IPS-15b (cell line): ENCODE data around the gene SCN1B.

Source experiments
- H3K27me3 ChIP-seq: one replicate; pipeline ENCODE4 v1.6.1; 2013; ENCODE audit warnings: low read length; ENCODE audit not compliant: control insufficient read depth, insufficient read depth
- H3K36me3 ChIP-seq: one replicate; pipeline ENCODE4 v1.6.1; 2013; ENCODE audit warnings: low read length; ENCODE audit not compliant: control insufficient read depth, insufficient read depth
- H3K4me1 ChIP-seq: one replicate; pipeline ENCODE4 v1.6.1; 2013; ENCODE audit warnings: mild to moderate bottlenecking, low read length; ENCODE audit not compliant: control insufficient read depth, insufficient read depth
- H3K4me3 ChIP-seq: one replicate; pipeline ENCODE4 v1.5.1; 2013; ENCODE audit warnings: low read depth, low read length
- H3K9ac ChIP-seq: one replicate; pipeline ENCODE4 v1.6.1; 2013; ENCODE audit warnings: low read depth, mild to moderate bottlenecking, low read length
- H3K9me3 ChIP-seq: one replicate; pipeline ENCODE4 v1.6.1; 2013; ENCODE audit warnings: mild to moderate bottlenecking, low read length; ENCODE audit not compliant: control insufficient read depth, insufficient read depth

Gene SCN1B

GRCh38 chr19:35066691-35067563 is 36.7 kb downstream of the SCN1B start:
- Histone ChIP-seq H3K4me1 (peaks cover 13% of the 10 kb centered on the region), H3K9me3 (no peaks in the 10 kb centered on the region), H3K4me3 (peak overlapping the region; percentile 33), H3K9ac (no peak overlapping the region), H3K36me3 (no peaks in the 10 kb centered on the region), H3K27me3 (no peaks in the 10 kb centered on the region)

- no peaks in the 10 kb centered on the region for H3K36me3 ChIP-seq
- peaks cover 13% of the 10 kb centered on the region for H3K4me1 ChIP-seq
- no peak overlapping the region for H3K9ac ChIP-seq
- H3K27me3 ChIP-seq = no peaks in the 10 kb centered on the region
- H3K4me3 ChIP-seq = peak overlapping the region; percentile 8
- H3K9me3 ChIP-seq = no peaks in the 10 kb centered on the region
These were observed 38.8 kb downstream of the SCN1B start for GRCh38 chr19:35068941-35069634.

- H3K9ac ChIP-seq = no peak overlapping the region
- H3K4me1 ChIP-seq = peaks cover 13% of the 10 kb centered on the region
- no peak overlapping the region for H3K4me3 ChIP-seq
- H3K27me3 ChIP-seq = no peaks in the 10 kb centered on the region
- no peaks in the 10 kb centered on the region for H3K36me3 ChIP-seq
- no peaks in the 10 kb centered on the region for H3K9me3 ChIP-seq
These were observed 39.4 kb downstream of the SCN1B start for GRCh38 chr19:35069696-35070095.

- peaks cover 13% of the 10 kb centered on the region for H3K4me1 ChIP-seq
These were observed 40.2 kb downstream of the SCN1B start for GRCh38 chr19:35070471-35070870.

GRCh38 chr19:35073516-35073915 is 43.2 kb downstream of the SCN1B start:
- Histone ChIP-seq H3K27me3 (no peaks in the 10 kb centered on the region), H3K9ac (no peak overlapping the region), H3K4me1 (peaks cover 10% of the 10 kb centered on the region), H3K4me3 (no peak overlapping the region), H3K36me3 (no peaks in the 10 kb centered on the region), H3K9me3 (no peaks in the 10 kb centered on the region)

More at GRCh38 chr19:35070471-35070870, 40.2 kb downstream of the SCN1B start:
- H3K9me3 ChIP-seq = no peaks in the 10 kb centered on the region
- no peaks in the 10 kb centered on the region for H3K36me3 ChIP-seq
- H3K4me3 ChIP-seq = no peak overlapping the region
- H3K27me3 ChIP-seq = no peaks in the 10 kb centered on the region
- H3K9ac ChIP-seq = no peak overlapping the region

GRCh38 chr19:35073941-35074340 is 43.7 kb downstream of the SCN1B start:
- Histone ChIP-seq H3K4me3 (no peak overlapping the region), H3K9me3 (no peaks in the 10 kb centered on the region), H3K4me1 (peaks cover 7% of the 10 kb centered on the region), H3K9ac (no peak overlapping the region), H3K36me3 (no peaks in the 10 kb centered on the region), H3K27me3 (no peaks in the 10 kb centered on the region)

- Histone ChIP-seq H3K4me1 (peaks cover under 1% of the 10 kb centered on the region), H3K4me3 (no peak overlapping the region), H3K36me3 (no peaks in the 10 kb centered on the region), H3K27me3 (no peaks in the 10 kb centered on the region), H3K9ac (no peak overlapping the region), H3K9me3 (no peaks in the 10 kb centered on the region)
These were observed 44.3 kb downstream of the SCN1B start for GRCh38 chr19:35074426-35075201.

GRCh38 chr19:35075202-35076025 is 45.1 kb downstream of the SCN1B start:
- H3K4me3 ChIP-seq = no peak overlapping the region
- no peaks in the 10 kb centered on the region for H3K27me3 ChIP-seq
- no peak overlapping the region for H3K9ac ChIP-seq
- H3K9me3 ChIP-seq = no peaks in the 10 kb centered on the region
- H3K36me3 ChIP-seq = no peaks in the 10 kb centered on the region
- no peaks in the 10 kb centered on the region for H3K4me1 ChIP-seq

- H3K9ac ChIP-seq = no peak overlapping the region
- no peaks in the 10 kb centered on the region for H3K27me3 ChIP-seq
- no peaks in the 10 kb centered on the region for H3K36me3 ChIP-seq
- no peaks in the 10 kb centered on the region for H3K4me1 ChIP-seq
- no peak overlapping the region for H3K4me3 ChIP-seq
- H3K9me3 ChIP-seq = no peaks in the 10 kb centered on the region
These were observed 45.7 kb downstream of the SCN1B start for GRCh38 chr19:35076026-35076370.

GRCh38 chr19:35076657-35077056 is 46.4 kb downstream of the SCN1B start:
- Histone ChIP-seq H3K4me3 (no peak overlapping the region), H3K9ac (no peak overlapping the region), H3K9me3 (no peaks in the 10 kb centered on the region), H3K36me3 (no peaks in the 10 kb centered on the region), H3K4me1 (no peaks in the 10 kb centered on the region), H3K27me3 (no peaks in the 10 kb centered on the region)
